Activated CD4-positive, alpha-beta T cell treated with anti-CD3 and anti-CD28 coated beads for 48 hours (primary cell): Measurements from ENCODE around the gene RFXANK.

ENCODE experiments used
- DNase-seq: peaks from one replicate; pipeline ENCODE4 v3.0.0-alpha.2; 2020

RFXANK gene

DNA sequence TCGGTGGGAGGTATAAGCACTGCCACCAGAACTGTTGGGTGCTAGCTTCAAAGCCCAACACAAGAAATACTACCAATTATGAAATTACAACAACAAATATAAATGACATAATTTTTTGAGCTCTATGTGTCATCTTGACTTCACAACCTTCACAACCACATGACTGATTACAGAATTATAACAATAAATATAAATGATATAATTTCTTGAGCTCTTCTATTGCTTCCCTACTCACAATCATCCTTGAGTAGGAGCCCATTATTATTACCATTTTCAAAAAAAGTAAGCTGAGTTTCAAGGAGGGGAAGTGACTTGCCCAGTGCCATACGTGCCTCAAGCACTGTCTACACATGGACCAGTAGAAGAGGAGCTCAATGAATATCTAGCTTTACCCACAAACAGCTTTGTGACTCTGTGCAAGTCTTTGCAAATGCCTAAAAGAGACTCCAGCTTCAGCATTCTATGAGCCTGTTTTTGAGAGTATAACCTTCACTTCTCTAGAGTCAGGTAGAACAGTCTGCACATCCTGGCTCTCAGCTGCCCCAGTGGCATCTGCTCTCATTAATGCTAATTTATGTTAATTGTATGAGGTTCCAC, 42.3 kb downstream of the RFXANK start:
- DNase-seq: no peak

DNA sequence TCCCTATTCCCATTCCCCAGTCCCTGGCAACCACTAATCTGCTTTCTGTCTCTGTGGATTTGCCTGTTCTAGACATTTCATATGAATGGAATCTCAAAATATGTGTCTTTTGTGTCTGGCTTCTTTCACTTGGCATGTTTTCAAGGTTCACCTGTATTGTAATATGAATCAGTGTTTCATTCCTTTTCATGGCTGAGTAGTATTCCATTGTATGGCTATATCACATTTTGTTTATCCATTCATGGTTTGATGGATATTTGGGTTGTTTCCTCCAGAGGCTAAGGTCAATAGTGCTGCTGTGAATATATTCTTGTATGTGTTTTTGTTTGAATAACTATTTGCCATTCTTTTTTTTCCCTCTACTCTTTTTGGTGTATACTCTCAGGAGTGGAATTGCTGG, 44.1 kb downstream of the RFXANK start:
- no peak for DNase-seq

DNA sequence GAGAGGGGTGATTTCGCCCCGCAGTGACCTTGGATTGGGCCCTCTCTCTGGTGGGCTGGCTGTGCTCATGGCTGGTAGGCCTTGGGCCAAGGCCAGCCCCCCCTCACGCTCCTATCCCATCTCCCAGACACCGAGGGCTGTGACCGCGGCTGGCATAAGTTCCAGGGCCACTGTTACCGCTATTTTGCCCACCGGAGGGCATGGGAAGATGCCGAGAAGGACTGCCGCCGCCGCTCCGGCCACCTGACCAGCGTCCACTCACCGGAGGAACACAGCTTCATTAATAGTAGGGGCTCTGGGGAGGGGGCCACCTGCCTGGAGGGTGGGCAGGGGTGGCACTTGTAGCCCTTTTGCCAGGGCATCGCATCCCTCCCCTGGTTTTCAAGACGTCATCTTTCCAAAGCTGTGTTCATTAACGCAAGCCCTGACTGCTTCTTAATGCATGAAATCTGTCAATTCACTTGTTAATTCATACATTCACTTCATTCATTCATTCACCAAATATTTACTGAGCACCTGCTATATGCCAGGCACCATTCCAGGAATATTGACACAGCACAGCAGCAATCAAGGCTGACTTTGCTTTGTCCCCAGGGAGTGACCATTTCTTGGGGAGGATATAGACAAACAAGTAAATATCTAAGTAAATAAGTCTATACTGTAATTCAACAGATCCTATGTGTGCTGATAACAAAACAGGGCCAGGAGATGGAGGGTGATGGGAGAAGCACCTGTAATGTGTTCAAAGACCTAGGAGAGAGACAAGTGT, 46.3 kb downstream of the RFXANK start:
- DNase-seq: no peak

DNA sequence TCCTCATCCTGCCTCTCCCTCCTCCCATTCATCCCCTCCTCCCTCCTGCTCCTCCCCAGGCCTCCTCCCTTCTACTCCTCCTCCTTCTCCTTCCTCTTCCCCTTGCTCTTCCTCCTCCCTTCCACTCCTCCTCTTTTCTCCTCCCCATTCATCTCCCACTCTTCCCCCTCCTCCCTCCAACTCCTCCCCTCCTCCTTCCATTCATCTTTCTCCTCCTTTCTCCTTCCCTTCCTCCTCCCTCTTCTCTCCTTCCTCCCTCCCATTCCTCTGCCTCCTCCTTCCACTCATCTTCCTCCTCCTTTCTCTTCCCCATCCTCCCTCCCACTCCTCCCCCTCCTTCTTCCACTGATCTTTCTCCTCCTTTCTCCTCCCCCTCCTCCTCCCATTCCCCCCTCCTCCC, 47.6 kb downstream of the RFXANK start:
- DNase-seq: no peak

DNA sequence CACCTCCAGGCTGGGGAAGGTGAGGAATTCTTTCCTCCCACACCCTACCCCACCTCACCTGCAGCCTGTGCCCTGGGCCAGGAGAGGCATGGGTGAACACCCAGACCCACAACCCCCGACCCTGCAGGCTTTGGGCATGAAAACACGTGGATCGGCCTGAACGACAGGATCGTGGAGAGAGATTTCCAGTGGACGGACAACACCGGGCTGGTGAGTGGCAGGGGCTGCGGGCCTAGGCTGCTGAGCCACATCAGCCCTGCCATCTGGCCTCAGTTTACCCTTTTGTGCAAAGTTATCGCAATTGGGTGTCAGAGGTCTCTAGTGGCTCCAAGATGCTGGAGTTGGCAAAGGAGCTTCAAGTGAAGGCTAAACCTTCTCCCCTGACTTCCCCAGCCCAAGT, 48.4 kb downstream of the RFXANK start:
- DNase-seq: no peak

DNA sequence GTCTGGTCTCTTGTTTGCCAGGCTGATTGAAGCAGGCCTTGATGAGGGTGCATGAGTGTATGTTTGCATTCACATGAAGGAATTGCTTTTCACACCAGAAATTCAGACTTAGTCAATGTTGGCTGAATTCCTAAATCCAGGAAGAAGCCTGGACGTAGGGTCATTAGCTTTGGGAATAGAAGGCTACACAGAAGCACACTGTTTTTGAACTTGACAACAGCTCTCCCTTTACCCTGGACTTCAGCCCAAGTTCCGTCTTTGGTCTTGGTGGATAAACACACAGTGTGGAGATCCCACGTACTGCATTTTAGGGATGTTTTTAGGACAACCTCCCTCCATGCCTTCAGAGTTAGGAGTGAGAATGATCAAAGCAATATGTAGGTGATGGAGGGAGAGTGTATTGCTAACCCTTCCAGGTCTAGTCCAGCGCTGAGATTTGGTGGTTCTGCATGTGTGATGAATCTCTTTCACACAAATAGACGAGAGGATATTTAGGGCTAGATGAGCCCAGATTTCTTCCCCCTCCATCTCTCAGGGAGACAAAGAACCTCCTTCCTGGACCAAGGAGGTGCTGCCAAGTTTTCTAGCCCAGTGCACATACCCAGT, 58.2 kb downstream of the RFXANK start:
- DNase-seq: no peak
